GM12878 (cell line): ENCODE results near the gene SESTD1.

ENCODE experiments used
- BHLHE40 ChIP-seq, 2 experiments: fragments of 450-650 bp in 1 of 2; IDR thresholded peaks; 2 replicates each; pipeline ENCODE4 v1.6.1; 2011 to 2017; ENCODE audit warnings: low read depth in 2 of 2, borderline replicate concordance in 1 of 2, improper control_type of control experiment in 1 of 2, low read length in 1 of 2, mild to moderate bottlenecking in 1 of 2
- CHD2 ChIP-seq: IDR thresholded peaks from 2 replicates; pipeline ENCODE4 v1.6.1; 2011; ENCODE audit warnings: low read depth, low read length, improper control_type of control experiment, borderline replicate concordance
- CTCF ChIP-seq, 3 experiments: IDR thresholded peaks in 2 of 3; conservative IDR thresholded peaks in 1 of 3; 2 replicates each; pipeline ENCODE4 v1.5.1; 2011; ENCODE audit warnings: low read depth in 3 of 3, low read length in 3 of 3, mild to moderate bottlenecking in 3 of 3, control low read depth in 2 of 3, moderate library complexity in 2 of 3, inconsistent platforms in 1 of 3, mixed read lengths in 1 of 3; ENCODE audit not compliant: control insufficient read depth in 2 of 3, insufficient read depth in 1 of 3; ENCODE audit errors: extremely low read depth in 1 of 3
- EGR1 ChIP-seq, 2 experiments: IDR thresholded peaks; 1 replicate in 1 of 2; 2 replicates in 1 of 2; pipeline ENCODE4 v1.6.1; 2011 to 2012; ENCODE audit warnings: low read depth in 2 of 2, low read length in 2 of 2, borderline replicate concordance in 1 of 2, mild to moderate bottlenecking in 1 of 2, moderate library complexity in 1 of 2
- EP300 ChIP-seq, 2 experiments: fragments of 150-350 bp in 1 of 2; IDR thresholded peaks; 2 replicates each; pipeline ENCODE4 v1.6.1; 2011 to 2012; ENCODE audit warnings: low read depth in 2 of 2, low read length in 2 of 2, borderline replicate concordance in 1 of 2, improper control_type of control experiment in 1 of 2, inconsistent platforms in 1 of 2; ENCODE audit not compliant: control insufficient read depth in 1 of 2
- KDM1A ChIP-seq: fragments of 200-600 bp; sonication (generic); IDR thresholded peaks from 2 replicates; pipeline ENCODE4 v1.6.1; 2016; ENCODE audit warnings: borderline replicate concordance
- MEF2A ChIP-seq: IDR thresholded peaks from 2 replicates; pipeline ENCODE4 v1.6.1; 2011; ENCODE audit warnings: low read depth, mild to moderate bottlenecking, low read length, moderate library complexity; ENCODE audit not compliant: insufficient read depth
- ZNF687 ChIP-seq: fragments of 450-650 bp; IDR thresholded peaks from 2 replicates; pipeline ENCODE4 v1.6.1; 2017; ENCODE audit warnings: mild to moderate bottlenecking, moderate library complexity

GRCh38 chr2:179298666-179299065 is 34.0 kb upstream of the SESTD1 start:
- TF ChIP-seq CTCF (IDR thresholded peaks at IDR 0.05 in 2 of 3, conservative IDR thresholded peaks at IDR 0.05 in 1 of 3; ENCODE audit: control insufficient read depth in 2 of 3, extremely low read depth in 1 of 3, insufficient read depth in 1 of 3, low read depth in 3 of 3, low read length in 3 of 3), result no peak
- TF ChIP-seq EGR1 (IDR thresholded peaks at IDR 0.05; ENCODE audit: borderline replicate concordance in 1 of 2, low read depth in 2 of 2, low read length in 2 of 2), result no peak
- no peak for TF ChIP-seq MEF2A
- TF ChIP-seq ZNF687, result no peak
- TF ChIP-seq KDM1A, result no peak
- no peak for TF ChIP-seq BHLHE40 (IDR thresholded peaks at IDR 0.05; ENCODE audit: borderline replicate concordance in 1 of 2, low read depth in 2 of 2, low read length in 1 of 2)
- TF ChIP-seq CHD2, result no peak
- TF ChIP-seq EP300 (IDR thresholded peaks at IDR 0.05; ENCODE audit: borderline replicate concordance in 1 of 2, control insufficient read depth in 1 of 2, low read depth in 2 of 2, low read length in 2 of 2), result no peak
